ENCODE results near the gene BRI3BP. TPM values are rescaled to one million over a fixed set of nuclear protein-coding genes. Genes with fewer than 3 reads are reported as not detected.

Gene BRI3BP
- 4.9 and 5.4 TPM in 2 replicates for total RNA-seq
- long read RNA-seq, full-length matches to known transcripts: 4 of 17 reads
- long read RNA-seq, partial matches to known transcripts: 7 of 17 reads
- long read RNA-seq, other reads (novel, unspliced or antisense): 6 of 17 reads

GRCh38 chr12:124993626-124994436, at the start of gene BRI3BP:
Gene BRI3BP, plus strand, starts transcription at chr12:124993645. Its CDS starts 146 bp downstream, at chr12:124993791.
- H3K4me3 Mint-ChIP-seq (ENCODE audit: unreplicated experiment): peak within 1 kb of the TSS; percentile 85
- H3K4me1 Mint-ChIP-seq (ENCODE audit: unreplicated experiment): peaks cover 22% of the 10 kb centered on the region
- peak within 1 kb of the TSS; percentile 35 for H3K27ac Mint-ChIP-seq (ENCODE audit: unreplicated experiment)
- no peaks in the 10 kb centered on the region for H3K9me3 Mint-ChIP-seq (ENCODE audit: unreplicated experiment)
- H3K36me3 Mint-ChIP-seq (ENCODE audit: unreplicated experiment): no peaks in the 10 kb centered on the region
- no peak for DNase-seq (ENCODE audit: extremely low spot score, unreplicated experiment)
- TF ChIP-seq CTCF (IDR thresholded peaks at IDR 0.05): no peak
- no peaks in the 10 kb centered on the region for H3K27me3 Mint-ChIP-seq (ENCODE audit: unreplicated experiment)

- H3K36me3 Mint-ChIP-seq (ENCODE audit: unreplicated experiment): peaks cover 15% of the 10 kb centered on the region
- no peak for TF ChIP-seq CTCF (IDR thresholded peaks at IDR 0.05)
- H3K27me3 Mint-ChIP-seq (ENCODE audit: unreplicated experiment): no peaks in the 10 kb centered on the region
- H3K4me3 Mint-ChIP-seq (ENCODE audit: unreplicated experiment): no peak overlapping the region
- H3K9me3 Mint-ChIP-seq (ENCODE audit: unreplicated experiment): no peaks in the 10 kb centered on the region
- H3K4me1 Mint-ChIP-seq (ENCODE audit: unreplicated experiment): no peaks in the 10 kb centered on the region
- no peak for DNase-seq (ENCODE audit: extremely low spot score, unreplicated experiment)
- H3K27ac Mint-ChIP-seq (ENCODE audit: unreplicated experiment): no peak overlapping the region
These were observed 47.0 kb upstream of the BRI3BP start for GRCh38 chr12:124946447-124946793.

- H3K4me1 Mint-ChIP-seq (ENCODE audit: unreplicated experiment): no peaks in the 10 kb centered on the region
- H3K9me3 Mint-ChIP-seq (ENCODE audit: unreplicated experiment): no peaks in the 10 kb centered on the region
- H3K36me3 Mint-ChIP-seq (ENCODE audit: unreplicated experiment): peaks cover 15% of the 10 kb centered on the region
- no peak for DNase-seq (ENCODE audit: extremely low spot score, unreplicated experiment)
- H3K4me3 Mint-ChIP-seq (ENCODE audit: unreplicated experiment): no peak overlapping the region
- TF ChIP-seq CTCF (IDR thresholded peaks at IDR 0.05): no peak
- no peaks in the 10 kb centered on the region for H3K27me3 Mint-ChIP-seq (ENCODE audit: unreplicated experiment)
- H3K27ac Mint-ChIP-seq (ENCODE audit: unreplicated experiment): no peak overlapping the region
These were observed 46.4 kb upstream of the BRI3BP start for GRCh38 chr12:124947013-124947412.

GRCh38 chr12:124947561-124948398, 45.7 kb upstream of the BRI3BP start:
- no peak for DNase-seq (ENCODE audit: extremely low spot score, unreplicated experiment)
- Mint-ChIP-seq H3K36me3 (ENCODE audit: unreplicated experiment) (peaks cover 15% of the 10 kb centered on the region), H3K27ac (ENCODE audit: unreplicated experiment) (no peak overlapping the region), H3K4me1 (ENCODE audit: unreplicated experiment) (no peaks in the 10 kb centered on the region), H3K27me3 (ENCODE audit: unreplicated experiment) (no peaks in the 10 kb centered on the region), H3K9me3 (ENCODE audit: unreplicated experiment) (no peaks in the 10 kb centered on the region), H3K4me3 (ENCODE audit: unreplicated experiment) (no peak overlapping the region)
- TF ChIP-seq CTCF (IDR thresholded peaks at IDR 0.05): no peak

GRCh38 chr12:124949066-124949465, 44.4 kb upstream of the BRI3BP start:
- no peaks in the 10 kb centered on the region for H3K9me3 Mint-ChIP-seq (ENCODE audit: unreplicated experiment)
- no peak for DNase-seq (ENCODE audit: extremely low spot score, unreplicated experiment)
- no peaks in the 10 kb centered on the region for H3K4me1 Mint-ChIP-seq (ENCODE audit: unreplicated experiment)
- no peaks in the 10 kb centered on the region for H3K27me3 Mint-ChIP-seq (ENCODE audit: unreplicated experiment)
- H3K36me3 Mint-ChIP-seq (ENCODE audit: unreplicated experiment): peaks cover 15% of the 10 kb centered on the region
- H3K27ac Mint-ChIP-seq (ENCODE audit: unreplicated experiment): no peak overlapping the region
- TF ChIP-seq CTCF (IDR thresholded peaks at IDR 0.05): no peak
- no peak overlapping the region for H3K4me3 Mint-ChIP-seq (ENCODE audit: unreplicated experiment)

All from osteocyte (in vitro differentiated cells).